NT2/D1 (cell line): ENCODE results near the gene SCP2D1.

Experiments used
- SUZ12 ChIP-seq: IDR thresholded peaks from 2 replicates; pipeline ENCODE4 v1.6.1; 2011; ENCODE audit not compliant: insufficient read length, insufficient read depth; ENCODE audit errors: extremely low read depth
- YY1 ChIP-seq: IDR thresholded peaks from 2 replicates; pipeline ENCODE4 v1.6.1; 2011; ENCODE audit not compliant: insufficient read length, insufficient read depth
- ZNF274 ChIP-seq: IDR thresholded peaks from 2 replicates; pipeline ENCODE4 v1.6.1; 2011; ENCODE audit warnings: mild to moderate bottlenecking, low read depth, low read length

DNA sequence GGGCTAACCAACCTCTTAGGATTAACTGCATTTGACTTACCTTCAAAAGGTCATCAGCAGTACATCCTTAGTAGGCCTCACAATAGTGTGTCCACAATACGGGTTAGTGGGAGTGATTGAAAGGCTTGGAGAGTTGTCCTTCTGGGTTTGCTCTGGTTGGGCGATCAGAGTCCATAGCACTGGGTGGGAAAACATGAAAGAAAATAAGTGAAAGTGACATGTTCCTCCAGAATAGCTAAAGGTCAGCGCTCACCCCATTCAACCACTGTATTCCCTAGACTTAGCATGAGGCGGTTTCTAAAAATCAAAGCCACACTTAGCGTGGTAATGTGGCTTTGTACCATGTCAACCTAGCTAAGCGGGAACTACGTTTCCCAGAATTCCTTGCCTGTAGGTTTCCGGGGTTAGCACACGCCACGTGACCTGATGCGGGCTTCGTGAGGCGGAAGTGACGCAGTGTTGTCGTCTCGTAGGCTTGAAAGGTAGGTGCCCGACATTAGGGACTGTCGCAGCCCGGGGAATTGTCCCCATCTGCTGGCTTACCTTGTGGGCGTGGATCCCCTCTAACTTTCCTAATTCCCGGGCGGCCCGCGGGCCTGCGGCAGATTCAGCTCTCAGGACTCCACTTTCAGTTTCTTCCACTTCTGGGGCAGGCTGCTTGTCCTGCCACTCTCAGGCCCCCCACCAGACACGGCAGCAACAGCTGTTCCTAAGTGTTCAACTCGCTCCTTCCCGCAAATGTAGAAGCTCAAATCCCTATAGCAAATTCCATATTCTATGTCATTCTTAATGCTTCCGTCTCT is 19.8 kb upstream of the SCP2D1 start:
- TF ChIP-seq YY1 (no peak), SUZ12 (no peak), ZNF274 (no peak)
